ENCODE data around the gene WWC2. TPM values are rescaled to one million over a fixed set of nuclear protein-coding genes. Genes with fewer than 3 reads are reported as not detected.

The WWC2 gene
- 0.47 and 0.76 TPM in 2 replicates for total RNA-seq

- peaks cover 7% of the 10 kb centered on the region for H3K4me1 Mint-ChIP-seq
- no peak for TF ChIP-seq CTCF (IDR thresholded peaks at IDR 0.05)
- no peaks in the 10 kb centered on the region for H3K36me3 Mint-ChIP-seq (ENCODE audit: low read depth)
- DNase-seq: peak; percentile 27
- peak within 1 kb of the TSS; percentile 72 for H3K4me3 Mint-ChIP-seq
- H3K9me3 Mint-ChIP-seq: no peaks in the 10 kb centered on the region
- peak; percentile 71 for ATAC-seq (ENCODE audit: low read depth)
- H3K27me3 Mint-ChIP-seq: peaks cover 35% of the 10 kb centered on the region
- POLR2A ChIA-PET: interaction anchor here (0.7 kb wide), 1 partner anchor 181 kb away, joined by 3 read pairs; no protein-coding TSS in a partner anchor
- intact Hi-C loops (cut with micrococcal nuclease): loop anchor here (2.0 to 10.0 kb wide), 2 partner anchors 180 to 296 kb away; no protein-coding TSS in a partner anchor
- CTCF ChIA-PET: no interaction called here
- H3K27ac Mint-ChIP-seq: no peak within 1 kb of the TSS
Observed at GRCh38 chr4:183098723-183099536, at the start of gene WWC2. TSS of gene WWC2 (plus strand) at chr4:183099257. CDS start at chr4:183099492, 235 bp downstream.

- intact Hi-C loops (cut with micrococcal nuclease): no loop called here
- ChIA-PET CTCF (no interaction called here), POLR2A (no interaction called here)
- ATAC-seq (ENCODE audit: low read depth) (no peak), DNase-seq (no peak)
- no peak overlapping the region for H3K27ac Mint-ChIP-seq
- no peaks in the 10 kb centered on the region for H3K4me1 Mint-ChIP-seq
- peaks cover 5% of the 10 kb centered on the region for H3K27me3 Mint-ChIP-seq
- H3K36me3 Mint-ChIP-seq (ENCODE audit: low read depth): no peaks in the 10 kb centered on the region
- no peak for TF ChIP-seq CTCF (IDR thresholded peaks at IDR 0.05)
- no peaks in the 10 kb centered on the region for H3K9me3 Mint-ChIP-seq
- no peak overlapping the region for H3K4me3 Mint-ChIP-seq
Observed at GRCh38 chr4:183053681-183054080, 45.4 kb upstream of the WWC2 start.

GRCh38 chr4:183057255-183057654, 41.8 kb upstream of the WWC2 start:
- ATAC-seq (ENCODE audit: low read depth) (no peak), DNase-seq (no peak)
- peaks cover 5% of the 10 kb centered on the region for H3K27me3 Mint-ChIP-seq
- no peak overlapping the region for H3K27ac Mint-ChIP-seq
- no peaks in the 10 kb centered on the region for H3K36me3 Mint-ChIP-seq (ENCODE audit: low read depth)
- no peak overlapping the region for H3K4me3 Mint-ChIP-seq
- ChIA-PET POLR2A (no interaction called here), CTCF (no interaction called here)
- no peak for TF ChIP-seq CTCF (IDR thresholded peaks at IDR 0.05)
- no peaks in the 10 kb centered on the region for H3K9me3 Mint-ChIP-seq
- intact Hi-C loops (cut with micrococcal nuclease): no loop called here
- H3K4me1 Mint-ChIP-seq: no peaks in the 10 kb centered on the region

DNA sequence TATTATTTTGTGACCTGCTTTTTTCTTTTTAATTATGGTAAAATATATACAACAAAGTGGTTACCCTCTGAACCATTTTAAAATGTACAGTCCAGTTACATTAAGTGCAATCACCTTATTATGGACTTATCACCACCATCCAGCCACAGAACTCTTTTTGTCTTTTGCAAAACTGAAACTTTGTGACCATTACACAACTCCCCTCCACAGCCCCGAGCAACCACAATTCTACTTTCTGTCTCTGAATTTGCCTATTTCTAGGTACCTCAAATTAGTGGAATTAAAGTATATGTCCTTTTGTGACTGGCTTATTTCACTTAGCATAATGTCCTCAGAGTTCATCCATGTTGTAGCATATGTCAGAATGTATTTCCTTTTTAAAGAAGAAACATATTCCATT, 39.3 kb upstream of the WWC2 start:
- ATAC-seq (ENCODE audit: low read depth): no peak
- H3K4me1 Mint-ChIP-seq: no peaks in the 10 kb centered on the region
- H3K9me3 Mint-ChIP-seq: no peaks in the 10 kb centered on the region
- ChIA-PET CTCF (no interaction called here), POLR2A (no interaction called here)
- intact Hi-C loops (cut with micrococcal nuclease): no loop called here
- no peaks in the 10 kb centered on the region for H3K36me3 Mint-ChIP-seq (ENCODE audit: low read depth)
- no peak overlapping the region for H3K4me3 Mint-ChIP-seq
- H3K27me3 Mint-ChIP-seq: peaks cover 9% of the 10 kb centered on the region
- no peak for TF ChIP-seq CTCF (IDR thresholded peaks at IDR 0.05)
- DNase-seq: no peak
- H3K27ac Mint-ChIP-seq: no peak overlapping the region

GRCh38 chr4:183068502-183068901, 30.6 kb upstream of the WWC2 start:
- ChIA-PET POLR2A (no interaction called here), CTCF (no interaction called here)
- H3K4me3 Mint-ChIP-seq: no peak overlapping the region
- DNase-seq (no peak), ATAC-seq (ENCODE audit: low read depth) (no peak)
- H3K4me1 Mint-ChIP-seq: no peaks in the 10 kb centered on the region
- peaks cover 22% of the 10 kb centered on the region for H3K9me3 Mint-ChIP-seq
- no peaks in the 10 kb centered on the region for H3K36me3 Mint-ChIP-seq (ENCODE audit: low read depth)
- H3K27me3 Mint-ChIP-seq: peaks cover 11% of the 10 kb centered on the region
- intact Hi-C loops (cut with micrococcal nuclease): no loop called here
- TF ChIP-seq CTCF (IDR thresholded peaks at IDR 0.05): no peak
- H3K27ac Mint-ChIP-seq: no peak overlapping the region
